Dermis microvascular lymphatic vessel endothelial cell (primary cell): ENCODE measurements around the gene MBTPS1. TPM values are rescaled to one million over a fixed set of nuclear protein-coding genes. Genes with fewer than 3 reads are reported as not detected.

Experiments used
- DNase-seq, 2 donors: peaks; one replicate each; pipeline versions ENCODE4 v3.0.0 to v3.0.0-alpha.2; 2010; ENCODE audit warnings: low read depth in 2 of 2
- total RNA-seq: library from RNA; depleted of rRNA; stranded (reverse); fragments of >200 nt; gene quantifications from 2 replicates; pipeline ENCODE4 v1.2.1, GENCODE V29; 2014

Gene MBTPS1
- total RNA-seq, 1 donor from 2014 or later = 78.9 TPM

- DNase-seq = no peak
Observed at GRCh38 chr16:84075376-84075775, 41.4 kb downstream of the MBTPS1 start.

GRCh38 chr16:84074721-84075120 is 42.0 kb downstream of the MBTPS1 start:
- DNase-seq = no peak

DNA sequence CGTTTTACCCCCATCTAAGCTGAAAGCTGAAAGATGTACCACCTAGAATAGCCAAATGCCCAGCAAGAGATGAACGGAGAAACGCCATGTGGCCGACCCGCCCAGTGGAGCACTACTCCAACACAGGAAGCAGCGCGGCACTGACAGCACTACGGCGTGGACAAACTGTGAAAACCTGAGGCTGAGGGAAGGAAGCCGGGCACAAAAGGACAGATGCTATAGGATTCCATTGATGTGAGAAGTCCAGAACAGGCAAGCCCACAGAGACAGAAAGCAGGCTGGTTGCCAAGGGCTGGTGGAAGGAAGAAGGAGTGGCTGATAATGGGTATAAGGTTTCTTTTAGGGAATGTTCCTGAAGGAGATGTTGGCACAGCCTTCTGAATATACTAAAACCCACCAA is 44.7 kb downstream of the MBTPS1 start:
- DNase-seq = peak in 1 of 2 donors; percentile 75

- peak in 1 of 2 donors; percentile 39 for DNase-seq
Observed at GRCh38 chr16:84071121-84071520, 45.6 kb downstream of the MBTPS1 start.

- DNase-seq = no peak
Observed at GRCh38 chr16:84069540-84069939, 47.2 kb downstream of the MBTPS1 start.

GRCh38 chr16:84068783-84069462 is 47.8 kb downstream of the MBTPS1 start:
- no peak for DNase-seq

GRCh38 chr16:84068041-84068440 is 48.7 kb downstream of the MBTPS1 start:
- DNase-seq = no peak

- no peak for DNase-seq
Observed at GRCh38 chr16:84067640-84068039, 49.1 kb downstream of the MBTPS1 start.

GRCh38 chr16:84065536-84066132 is 51.1 kb downstream of the MBTPS1 start:
- peak; percentile 52 to 69 for DNase-seq

GRCh38 chr16:84063980-84064379 is 52.8 kb downstream of the MBTPS1 start:
- DNase-seq = no peak

- DNase-seq = peak; percentile 70 to 82
Observed at GRCh38 chr16:84062734-84063640, 53.8 kb downstream of the MBTPS1 start.

DNA sequence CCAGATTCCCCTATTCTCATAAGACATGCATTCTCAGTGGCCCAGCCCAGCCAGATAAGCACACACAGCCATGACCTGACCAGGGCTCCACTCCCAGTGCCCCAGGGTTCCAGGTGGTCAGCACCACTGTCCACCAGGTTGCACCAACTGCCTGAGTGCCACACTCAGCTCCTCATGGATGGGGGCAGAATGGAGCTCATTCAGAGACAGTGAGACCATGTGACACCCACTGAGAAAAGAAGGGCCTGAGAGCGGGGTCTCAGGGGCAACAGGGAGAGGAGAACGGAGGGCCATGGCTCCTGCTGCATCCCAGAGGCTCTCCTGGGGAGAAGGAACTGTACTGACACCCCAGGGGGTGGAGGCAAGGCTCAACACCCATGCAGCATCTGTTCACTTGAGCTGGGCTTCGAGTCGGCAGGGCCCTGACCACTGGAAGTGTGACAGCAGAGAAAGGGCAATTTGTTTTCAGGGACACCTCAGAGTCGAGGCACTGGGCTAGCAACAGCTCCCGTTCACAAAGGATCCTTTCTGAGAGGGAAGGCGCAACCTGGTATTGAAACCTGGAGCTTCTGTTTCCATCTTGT is 55.4 kb downstream of the MBTPS1 start:
- DNase-seq = no peak

DNA sequence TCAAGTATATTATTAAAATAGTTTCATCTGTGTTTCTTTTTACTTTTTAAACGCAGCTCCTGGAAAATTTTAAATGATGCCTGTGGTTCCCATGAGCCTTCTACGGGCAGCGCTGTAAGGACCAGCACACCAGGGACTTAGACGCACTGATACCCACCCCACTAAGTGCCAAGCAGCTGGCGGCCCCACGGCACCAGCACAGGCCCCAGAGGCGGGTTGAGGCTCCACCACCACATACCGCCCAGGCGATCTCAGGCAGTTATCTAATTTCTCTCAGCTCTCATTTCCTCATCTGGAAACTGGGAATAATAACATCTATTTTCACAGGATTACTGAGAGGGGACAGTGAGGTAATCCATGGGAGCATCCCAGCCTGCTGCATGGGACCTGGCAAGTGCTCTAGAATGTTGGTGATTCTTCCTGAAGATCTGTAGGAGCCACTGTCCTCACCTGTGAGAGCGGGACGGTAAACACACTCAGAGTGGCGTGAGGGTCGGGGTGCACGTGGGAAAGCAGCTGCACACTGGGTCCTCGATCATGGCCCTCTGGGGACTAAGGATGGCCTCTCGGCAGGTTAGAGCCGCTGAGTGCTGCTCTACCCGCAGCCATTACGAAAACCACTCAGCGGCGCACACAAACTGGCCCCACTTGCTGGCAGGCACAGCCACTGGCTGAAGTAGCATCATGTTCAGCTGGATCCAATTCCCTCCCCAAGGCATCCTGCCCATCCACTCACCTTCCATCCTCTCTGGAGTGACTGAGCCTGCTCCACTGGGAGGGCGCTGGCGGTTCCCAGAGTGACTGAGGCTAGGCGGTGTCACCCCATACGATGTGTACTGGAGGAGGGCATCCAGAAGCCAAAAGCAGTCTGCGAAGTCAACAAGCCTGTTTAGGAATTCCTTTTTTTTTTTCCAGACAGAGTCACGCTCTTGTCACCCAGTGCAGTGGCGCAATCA is 56.5 kb downstream of the MBTPS1 start:
- no peak for DNase-seq

GRCh38 chr16:84059111-84059510 is 57.6 kb downstream of the MBTPS1 start:
- DNase-seq = no peak

DNA sequence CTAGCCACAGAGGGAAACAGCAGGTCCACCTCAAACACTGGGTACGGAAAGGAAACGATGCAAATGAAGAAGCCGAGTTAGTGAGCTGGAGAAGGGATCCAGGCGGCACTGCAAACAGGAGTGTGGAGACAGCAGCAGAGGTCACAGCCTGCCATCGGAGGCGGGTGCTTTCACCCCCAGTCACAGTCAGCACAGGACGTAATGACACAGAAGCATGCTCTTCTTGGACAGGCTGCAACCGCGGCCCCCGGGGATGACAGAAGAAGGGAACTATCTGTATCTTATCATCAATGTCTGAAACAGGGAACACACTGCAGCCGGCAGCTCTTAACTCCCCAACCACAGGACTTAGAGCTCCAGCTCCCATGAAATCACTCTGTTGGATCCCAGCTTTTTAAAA is 58.1 kb downstream of the MBTPS1 start:
- no peak for DNase-seq

DNA sequence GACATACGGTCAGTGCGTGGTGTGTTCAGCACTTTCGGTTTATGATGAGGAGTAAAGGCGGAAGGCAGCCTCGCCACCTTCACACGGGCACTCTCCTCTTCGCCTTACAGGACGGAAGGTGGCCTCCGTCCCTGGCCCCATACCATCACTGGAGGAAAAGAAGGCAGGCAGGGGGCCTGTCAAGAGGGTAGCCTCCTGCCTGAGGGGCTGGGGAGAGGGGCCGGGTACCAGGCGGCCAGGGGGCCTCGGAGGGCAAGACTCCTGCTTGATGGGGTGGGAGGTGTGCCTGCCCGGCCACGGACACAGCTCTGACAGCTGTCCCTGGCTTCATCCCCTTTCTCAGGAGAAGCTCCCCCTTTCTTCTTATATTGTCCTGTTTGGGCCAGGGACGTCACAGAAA is 58.5 kb downstream of the MBTPS1 start:
- DNase-seq = no peak

- DNase-seq = no peak
Observed at GRCh38 chr16:84056933-84057332, 59.8 kb downstream of the MBTPS1 start.

- DNase-seq = no peak
Observed at GRCh38 chr16:84055801-84056634, 60.7 kb downstream of the MBTPS1 start.

DNA sequence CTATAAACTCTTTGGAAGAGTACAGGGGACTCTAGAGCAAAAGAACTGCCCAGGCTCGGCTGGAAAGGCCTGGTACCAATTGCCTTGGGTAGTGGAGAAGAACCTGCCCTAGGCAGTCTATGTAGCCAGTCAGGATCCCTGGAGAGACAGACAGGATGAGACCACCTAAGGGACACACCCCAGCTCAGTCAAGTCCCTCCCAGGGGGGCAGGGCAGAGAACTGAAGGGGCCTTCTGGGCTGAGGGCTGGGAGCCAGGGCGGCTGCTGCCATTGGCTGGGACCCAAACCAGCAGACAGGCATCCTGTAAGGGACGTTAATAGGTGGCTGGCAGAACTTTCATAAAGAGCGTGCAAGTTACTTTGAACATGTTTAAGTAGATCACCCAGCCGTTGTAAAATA is 61.4 kb downstream of the MBTPS1 start:
- no peak for DNase-seq

DNA sequence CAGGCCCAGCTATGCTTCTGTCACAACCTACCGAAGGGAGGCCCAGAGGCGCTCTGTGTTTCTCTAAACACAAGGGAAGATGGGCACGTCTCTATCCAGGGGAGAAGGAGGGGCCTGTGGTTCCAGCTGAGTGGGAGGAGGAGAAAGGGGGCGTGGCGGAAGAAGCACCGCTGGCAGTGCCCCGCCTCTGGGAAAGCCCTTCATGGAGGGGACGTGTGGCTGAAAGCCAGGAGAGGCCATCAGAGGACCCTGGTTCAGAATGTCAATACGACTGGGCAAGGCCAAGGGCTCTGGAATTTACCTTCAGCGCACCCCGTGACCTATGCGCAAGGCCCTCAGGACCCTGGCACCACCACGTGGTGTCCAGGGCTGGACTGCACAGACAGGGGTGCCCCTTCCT is 61.8 kb downstream of the MBTPS1 start:
- no peak for DNase-seq
